OCI-LY1 (cell line): ENCODE results near the gene LMOD1.

Experiments used
- EZH2 ChIP-seq: fragments of 200-600 bp; sonication (generic), shearing (Covaris generic); IDR thresholded peaks from 2 replicates; pipeline ENCODE4 v1.8.0; 2017; ENCODE audit warnings: borderline replicate concordance, mixed run types, mild to moderate bottlenecking, antibody characterized with exemption, low read length, moderate library complexity, mixed read lengths
- TF ChIP-seq, protein P1 (sequence below): fragments of 200-600 bp; sonication (generic), shearing (Covaris generic); IDR thresholded peaks from 2 replicates; pipeline ENCODE4 v1.5.1; 2017; ENCODE audit warnings: mild to moderate bottlenecking, antibody characterized with exemption, low read length, moderate library complexity, mixed read lengths

DNA sequence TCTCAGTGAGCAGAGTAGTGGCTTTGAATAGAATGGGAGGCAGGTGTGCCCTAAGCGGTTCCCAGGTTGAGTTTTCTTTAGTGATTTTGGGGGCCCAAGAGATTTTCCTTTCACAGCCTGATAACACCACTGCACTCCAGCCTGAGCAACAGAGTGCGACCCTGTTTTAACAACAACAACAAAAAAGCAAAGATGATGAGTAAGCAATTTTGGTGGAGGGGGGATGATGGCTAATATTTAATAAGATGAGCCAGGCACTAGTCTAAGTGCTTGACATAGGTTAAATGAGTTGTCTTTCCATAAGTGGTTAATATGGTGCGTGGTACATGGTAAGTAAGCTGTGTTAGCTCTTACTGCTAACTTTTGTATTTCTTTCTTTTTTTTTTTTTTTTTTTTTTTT is 38.1 kb upstream of the LMOD1 start:
- TF ChIP-seq, protein P1, sequence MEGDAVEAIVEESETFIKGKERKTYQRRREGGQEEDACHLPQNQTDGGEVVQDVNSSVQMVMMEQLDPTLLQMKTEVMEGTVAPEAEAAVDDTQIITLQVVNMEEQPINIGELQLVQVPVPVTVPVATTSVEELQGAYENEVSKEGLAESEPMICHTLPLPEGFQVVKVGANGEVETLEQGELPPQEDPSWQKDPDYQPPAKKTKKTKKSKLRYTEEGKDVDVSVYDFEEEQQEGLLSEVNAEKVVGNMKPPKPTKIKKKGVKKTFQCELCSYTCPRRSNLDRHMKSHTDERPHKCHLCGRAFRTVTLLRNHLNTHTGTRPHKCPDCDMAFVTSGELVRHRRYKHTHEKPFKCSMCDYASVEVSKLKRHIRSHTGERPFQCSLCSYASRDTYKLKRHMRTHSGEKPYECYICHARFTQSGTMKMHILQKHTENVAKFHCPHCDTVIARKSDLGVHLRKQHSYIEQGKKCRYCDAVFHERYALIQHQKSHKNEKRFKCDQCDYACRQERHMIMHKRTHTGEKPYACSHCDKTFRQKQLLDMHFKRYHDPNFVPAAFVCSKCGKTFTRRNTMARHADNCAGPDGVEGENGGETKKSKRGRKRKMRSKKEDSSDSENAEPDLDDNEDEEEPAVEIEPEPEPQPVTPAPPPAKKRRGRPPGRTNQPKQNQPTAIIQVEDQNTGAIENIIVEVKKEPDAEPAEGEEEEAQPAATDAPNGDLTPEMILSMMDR = no peak
- TF ChIP-seq EZH2 = no peak
